Type B pancreatic cell (in vitro differentiated cells): Measurements from ENCODE around the gene LY6G6C. TPM values are rescaled to one million over a fixed set of nuclear protein-coding genes. Genes with fewer than 3 reads are reported as not detected.
A peak's percentile ranks its signal among the peaks of the same experiment; 100 is the strongest.

Experiments
- DNase-seq: peaks from one replicate; pipeline ENCODE4 v3.0.0; 2021; ENCODE audit warnings: mixed read lengths; ENCODE audit not compliant: unreplicated experiment; ENCODE audit errors: extremely low spot score
- H3K27ac Mint-ChIP-seq: 2 replicates; pipeline ENCODE4 v1.8.0; 2021; ENCODE audit warnings: mild to moderate bottlenecking, mixed read lengths
- H3K27me3 Mint-ChIP-seq: 2 replicates; pipeline ENCODE4 v1.8.0; 2021; ENCODE audit warnings: mixed read lengths
- H3K36me3 Mint-ChIP-seq: 2 replicates; pipeline ENCODE4 v1.8.0; 2021; ENCODE audit warnings: mixed read lengths
- H3K4me1 Mint-ChIP-seq: one replicate; pipeline ENCODE4 v1.8.0; 2021; ENCODE audit warnings: mixed read lengths; ENCODE audit not compliant: unreplicated experiment
- H3K4me3 Mint-ChIP-seq: 2 replicates; pipeline ENCODE4 v1.8.0; 2021; ENCODE audit warnings: mild to moderate bottlenecking, mixed read lengths
- H3K9me3 Mint-ChIP-seq: 2 replicates; pipeline ENCODE4 v1.8.0; 2021; ENCODE audit warnings: mixed read lengths
- total RNA-seq: library from RNA; stranded (reverse); gene quantifications from 2 replicates; pipeline ENCODE4 v1.2.1, GENCODE V29; 2021; ENCODE audit warnings: low replicate concordance
- TF ChIP-seq, protein P1 (sequence below): fragments of 200-600 bp; sonication (generic); conservative IDR thresholded peaks from 2 replicates; pipeline ENCODE4 v1.5.0; 2021; ENCODE audit warnings: antibody characterized with exemption, mild to moderate bottlenecking

Gene LY6G6C
- total RNA-seq, 1 donor from 2014 or later = 2.5 TPM

DNA sequence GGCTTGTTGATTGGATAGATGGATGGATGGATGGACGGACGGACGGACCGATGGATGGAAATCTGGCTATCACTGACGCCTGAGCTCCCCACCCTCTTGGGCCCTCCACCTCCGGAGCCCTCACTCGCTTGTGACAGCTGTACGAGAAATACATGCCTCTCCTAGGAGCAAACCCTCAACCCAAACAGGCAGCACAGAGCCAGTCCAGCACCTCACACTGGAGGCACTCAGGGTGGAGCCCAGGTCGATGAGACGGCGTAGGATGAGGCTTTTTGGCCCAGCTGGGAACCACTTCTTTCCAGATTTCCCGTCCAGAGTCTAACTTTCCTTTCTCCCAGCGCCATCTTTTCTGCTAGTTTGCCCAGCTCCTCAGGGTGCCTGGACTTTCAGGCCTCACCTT lies 38.0 kb downstream of the LY6G6C start:
- peaks cover 5% of the 10 kb centered on the region for H3K36me3 Mint-ChIP-seq
- TF ChIP-seq, protein P1, sequence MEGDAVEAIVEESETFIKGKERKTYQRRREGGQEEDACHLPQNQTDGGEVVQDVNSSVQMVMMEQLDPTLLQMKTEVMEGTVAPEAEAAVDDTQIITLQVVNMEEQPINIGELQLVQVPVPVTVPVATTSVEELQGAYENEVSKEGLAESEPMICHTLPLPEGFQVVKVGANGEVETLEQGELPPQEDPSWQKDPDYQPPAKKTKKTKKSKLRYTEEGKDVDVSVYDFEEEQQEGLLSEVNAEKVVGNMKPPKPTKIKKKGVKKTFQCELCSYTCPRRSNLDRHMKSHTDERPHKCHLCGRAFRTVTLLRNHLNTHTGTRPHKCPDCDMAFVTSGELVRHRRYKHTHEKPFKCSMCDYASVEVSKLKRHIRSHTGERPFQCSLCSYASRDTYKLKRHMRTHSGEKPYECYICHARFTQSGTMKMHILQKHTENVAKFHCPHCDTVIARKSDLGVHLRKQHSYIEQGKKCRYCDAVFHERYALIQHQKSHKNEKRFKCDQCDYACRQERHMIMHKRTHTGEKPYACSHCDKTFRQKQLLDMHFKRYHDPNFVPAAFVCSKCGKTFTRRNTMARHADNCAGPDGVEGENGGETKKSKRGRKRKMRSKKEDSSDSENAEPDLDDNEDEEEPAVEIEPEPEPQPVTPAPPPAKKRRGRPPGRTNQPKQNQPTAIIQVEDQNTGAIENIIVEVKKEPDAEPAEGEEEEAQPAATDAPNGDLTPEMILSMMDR = no peak
- H3K9me3 Mint-ChIP-seq = no peaks in the 10 kb centered on the region
- H3K4me1 Mint-ChIP-seq = peaks cover 20% of the 10 kb centered on the region
- H3K27me3 Mint-ChIP-seq = no peaks in the 10 kb centered on the region
- peak overlapping the region; percentile 87 for H3K4me3 Mint-ChIP-seq
- peak overlapping the region; percentile 95 for H3K27ac Mint-ChIP-seq
- DNase-seq = no peak

DNA sequence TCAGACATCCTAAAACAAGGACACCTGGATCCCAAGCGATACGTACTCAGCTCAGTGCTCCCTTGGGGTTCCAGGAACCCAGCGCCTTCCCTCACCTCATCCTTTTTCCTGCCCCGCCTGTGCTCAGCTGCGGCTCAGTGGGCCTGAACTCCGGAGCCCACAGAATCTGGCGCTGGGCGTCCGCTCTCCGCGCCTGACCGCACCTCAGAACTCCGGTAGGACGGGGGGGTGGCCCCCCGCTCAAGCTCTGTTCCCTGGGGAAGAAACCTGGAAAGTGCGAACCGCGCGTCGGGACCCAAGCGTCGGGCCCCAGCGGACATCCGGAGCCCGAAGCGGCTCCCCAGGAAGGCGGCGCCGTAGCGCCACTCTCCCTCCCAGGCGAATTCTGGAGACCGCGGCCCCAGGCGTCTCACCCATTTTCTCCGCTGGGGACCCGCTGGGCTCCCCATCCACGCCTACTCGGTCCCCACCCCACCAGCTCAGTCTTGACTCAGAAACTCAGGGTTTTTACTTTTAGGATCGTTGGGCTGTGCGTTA lies 40.3 kb downstream of the LY6G6C start:
- Mint-ChIP-seq H3K9me3 (no peaks in the 10 kb centered on the region), H3K36me3 (peaks cover 2% of the 10 kb centered on the region), H3K27ac (peak overlapping the region; percentile 77), H3K27me3 (no peaks in the 10 kb centered on the region), H3K4me1 (peaks cover 20% of the 10 kb centered on the region), H3K4me3 (peak overlapping the region; percentile 87)
- TF ChIP-seq, protein P1 = peak; percentile 18
- DNase-seq = no peak

DNA sequence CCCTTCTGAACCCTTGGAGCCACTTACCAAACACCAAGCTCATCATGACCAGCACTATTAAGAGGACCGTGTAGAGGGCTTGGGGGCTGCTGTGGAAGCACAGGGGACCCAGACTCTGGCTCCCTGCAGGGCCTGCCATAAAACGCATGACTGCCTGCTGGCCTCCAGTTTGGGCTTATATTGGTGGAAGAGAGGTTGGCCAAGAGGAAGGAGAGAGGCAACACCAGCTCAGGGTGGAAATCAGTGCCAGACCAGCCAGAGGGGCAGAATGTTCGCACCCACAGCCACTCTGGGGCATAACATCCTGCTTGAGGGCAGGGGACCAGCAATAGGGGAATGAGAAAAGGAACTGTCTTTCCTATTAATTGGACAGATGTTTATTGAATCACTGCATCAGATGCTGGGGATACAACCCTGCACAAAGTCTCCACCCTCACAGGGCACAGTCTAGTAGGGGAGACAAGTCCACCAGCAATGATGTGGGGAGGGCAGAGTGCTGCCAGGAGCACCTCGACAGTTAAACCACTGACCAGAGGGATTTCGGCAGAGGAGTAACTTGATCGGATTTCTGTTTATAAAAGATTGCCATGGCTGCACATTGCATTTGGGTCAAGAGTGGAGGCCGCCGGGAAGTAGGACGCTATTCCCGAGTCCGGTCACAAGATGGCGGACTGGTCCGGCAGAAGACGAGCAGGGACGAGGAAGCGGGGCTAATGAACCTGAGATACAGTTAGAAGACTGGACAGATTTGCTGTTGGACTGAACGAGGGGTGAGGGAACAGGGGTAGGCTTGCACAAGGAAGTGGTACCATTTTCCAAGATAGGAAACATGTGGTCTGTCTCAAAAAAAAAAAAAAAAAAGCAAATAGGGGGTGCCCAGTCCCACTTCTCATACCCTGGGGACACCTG lies 41.1 kb downstream of the LY6G6C start, which contains the start of gene LY6G5C:
LY6G5C (minus strand) TSS at position 842 of the 909 bp plus-strand sequence; CDS start at position 148, 694 bp downstream.
- Mint-ChIP-seq H3K27me3 (no peaks in the 10 kb centered on the region), H3K27ac (peak within 1 kb of the TSS; percentile 77), H3K4me3 (peak within 1 kb of the TSS; percentile 87), H3K4me1 (peaks cover 20% of the 10 kb centered on the region), H3K9me3 (no peaks in the 10 kb centered on the region), H3K36me3 (no peaks in the 10 kb centered on the region)
- TF ChIP-seq, protein P1 = peak; percentile 82
- DNase-seq = peak; percentile 85

DNA sequence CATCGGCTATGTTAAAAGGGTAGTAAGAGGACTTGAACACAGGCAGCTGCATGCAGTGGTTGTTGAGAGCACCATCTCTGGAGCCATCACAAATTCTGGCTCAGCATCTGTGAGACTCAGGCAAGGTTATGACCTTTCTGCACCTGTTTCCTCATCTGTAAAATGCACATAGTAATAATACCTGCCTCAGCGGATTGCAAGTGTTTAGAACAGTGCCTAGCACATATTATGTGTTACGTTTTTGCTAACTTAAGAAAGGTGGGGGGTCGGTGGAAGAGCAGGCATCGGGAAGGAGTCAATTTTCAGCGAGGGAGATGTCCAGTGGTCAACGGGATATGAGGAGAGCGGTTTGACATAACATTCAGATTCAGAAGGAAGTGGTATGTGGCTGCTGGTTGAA lies 43.6 kb downstream of the LY6G6C start:
- H3K27ac Mint-ChIP-seq = no peak overlapping the region
- DNase-seq = no peak
- no peaks in the 10 kb centered on the region for H3K9me3 Mint-ChIP-seq
- H3K4me3 Mint-ChIP-seq = no peak overlapping the region
- TF ChIP-seq, protein P1 = no peak
- peaks cover 13% of the 10 kb centered on the region for H3K4me1 Mint-ChIP-seq
- H3K36me3 Mint-ChIP-seq = no peaks in the 10 kb centered on the region
- no peaks in the 10 kb centered on the region for H3K27me3 Mint-ChIP-seq

DNA sequence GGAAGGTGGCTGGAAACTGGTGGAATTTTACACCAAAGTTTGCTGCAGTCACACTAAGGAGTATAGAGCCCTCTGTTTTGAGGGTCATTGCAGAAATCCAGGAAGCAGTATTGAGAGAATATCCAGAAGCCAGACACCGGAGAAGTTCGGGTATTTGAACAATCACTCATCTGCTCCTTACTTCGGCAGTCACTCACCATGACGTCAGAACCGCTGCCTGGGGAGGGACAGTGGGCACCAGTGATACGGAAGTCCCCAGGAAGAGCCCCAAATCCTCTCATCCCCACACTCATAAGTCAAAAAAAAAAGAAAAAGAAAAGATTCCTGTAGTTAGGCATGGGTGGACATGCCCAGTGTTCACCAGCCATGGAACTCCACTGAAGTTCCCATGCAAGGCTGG lies 44.6 kb downstream of the LY6G6C start:
- no peak overlapping the region for H3K4me3 Mint-ChIP-seq
- no peak for DNase-seq
- TF ChIP-seq, protein P1 = no peak
- H3K27ac Mint-ChIP-seq = no peak overlapping the region
- H3K9me3 Mint-ChIP-seq = no peaks in the 10 kb centered on the region
- H3K4me1 Mint-ChIP-seq = peaks cover 13% of the 10 kb centered on the region
- H3K27me3 Mint-ChIP-seq = no peaks in the 10 kb centered on the region
- peaks cover 3% of the 10 kb centered on the region for H3K36me3 Mint-ChIP-seq
